ENCODE data around the gene OR8G1.
"Not testable (repeated sequence)": the region's sequence is repeated elsewhere in the genome, so short reads cannot be mapped to it uniquely, and the experiment has no call there.

Gene OR8G1

DNA sequence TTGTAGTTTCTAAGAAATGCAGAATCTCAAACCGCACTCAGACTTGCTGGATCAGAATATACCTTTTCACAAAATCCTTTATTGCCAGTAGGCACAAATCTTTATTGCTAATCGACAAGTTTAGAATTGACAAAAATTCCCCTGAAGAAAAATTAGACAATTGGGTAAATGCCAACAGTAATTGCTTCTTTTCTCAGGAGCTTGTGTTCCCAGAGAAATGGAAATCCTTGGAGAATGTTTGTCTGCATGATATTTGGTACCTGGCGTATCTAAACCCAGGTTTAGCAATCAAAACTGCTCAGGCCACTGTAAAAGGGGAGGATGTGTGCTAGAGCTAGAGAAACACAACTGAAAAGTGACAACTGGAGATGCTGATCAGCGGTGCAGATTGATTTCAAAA, 15.2 kb downstream of the OR8G1 start, which contains the start of gene OR8G5:
TSS of gene OR8G5 (plus strand) at position 301 of the 400 bp plus-strand sequence. CDS start 8,556 bp downstream, outside the sequence.
- Histone ChIP-seq H3K4me1 (ENCODE audit: insufficient read depth, low read length) (no peaks in the 10 kb centered on the region), H3K4me3 (ENCODE audit: low read length) (no peak within 1 kb of the TSS), H3K9me3 (ENCODE audit: insufficient read depth, low read depth, low read length) (no peaks in the 10 kb centered on the region), H3K36me3 (ENCODE audit: insufficient read depth, low read depth, low read length) (no peaks in the 10 kb centered on the region), H3K27ac (ENCODE audit: low read length) (no peak within 1 kb of the TSS), H3K9ac (ENCODE audit: low read depth, low read length) (no peak within 1 kb of the TSS), H3K27me3 (ENCODE audit: insufficient read depth, low read length) (no peaks in the 10 kb centered on the region)

DNA sequence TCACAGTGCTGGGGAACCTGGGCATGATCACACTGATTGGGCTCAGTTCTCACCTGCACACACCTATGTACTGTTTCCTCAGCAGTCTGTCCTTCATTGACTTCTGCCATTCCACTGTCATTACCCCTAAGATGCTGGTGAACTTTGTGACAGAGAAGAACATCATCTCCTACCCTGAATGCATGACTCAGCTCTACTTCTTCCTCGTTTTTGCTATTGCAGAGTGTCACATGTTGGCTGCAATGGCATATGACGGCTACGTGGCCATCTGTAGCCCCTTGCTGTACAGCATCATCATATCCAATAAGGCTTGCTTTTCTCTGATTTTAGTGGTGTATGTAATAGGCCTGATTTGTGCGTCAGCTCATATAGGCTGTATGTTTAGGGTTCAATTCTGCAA, 24.1 kb downstream of the OR8G1 start:
- H3K9me3 ChIP-seq (ENCODE audit: insufficient read depth, low read depth, low read length); H3K36me3 ChIP-seq (ENCODE audit: insufficient read depth, low read depth, low read length); H3K27ac ChIP-seq (ENCODE audit: low read length); H3K27me3 ChIP-seq (ENCODE audit: insufficient read depth, low read length); H3K9ac ChIP-seq (ENCODE audit: low read depth, low read length); H3K4me1 ChIP-seq (ENCODE audit: insufficient read depth, low read length); H3K4me3 ChIP-seq (ENCODE audit: low read length): not testable (repeated sequence)

DNA sequence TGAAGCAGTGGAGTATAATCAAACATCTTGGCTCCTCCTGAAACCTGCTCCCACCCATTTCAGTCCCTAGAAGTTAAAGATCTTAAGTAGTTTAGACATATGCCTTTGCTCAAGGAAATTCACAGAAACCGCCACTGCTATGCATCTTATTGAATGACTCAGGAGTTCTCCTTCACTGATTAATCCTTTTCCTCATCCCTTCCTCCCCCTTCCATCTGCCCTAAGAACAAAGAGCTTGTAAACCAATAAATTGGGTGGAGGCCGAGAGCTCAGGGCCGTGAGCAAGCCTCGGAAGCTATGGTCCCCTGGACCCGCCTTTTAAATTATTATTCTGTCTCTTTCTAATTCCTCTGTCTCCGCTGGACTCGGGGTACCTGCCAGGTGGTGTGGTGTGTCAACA, 30.0 kb downstream of the OR8G1 start:
- not testable (repeated sequence) for H3K9me3 ChIP-seq (ENCODE audit: insufficient read depth, low read depth, low read length); H3K27ac ChIP-seq (ENCODE audit: low read length); H3K27me3 ChIP-seq (ENCODE audit: insufficient read depth, low read length); H3K36me3 ChIP-seq (ENCODE audit: insufficient read depth, low read depth, low read length); H3K4me3 ChIP-seq (ENCODE audit: low read length); H3K9ac ChIP-seq (ENCODE audit: low read depth, low read length)
- H3K4me1 ChIP-seq (ENCODE audit: insufficient read depth, low read length) = peaks cover 16% of the 10 kb centered on the region; the same call in 1 of the 2 replicates

DNA sequence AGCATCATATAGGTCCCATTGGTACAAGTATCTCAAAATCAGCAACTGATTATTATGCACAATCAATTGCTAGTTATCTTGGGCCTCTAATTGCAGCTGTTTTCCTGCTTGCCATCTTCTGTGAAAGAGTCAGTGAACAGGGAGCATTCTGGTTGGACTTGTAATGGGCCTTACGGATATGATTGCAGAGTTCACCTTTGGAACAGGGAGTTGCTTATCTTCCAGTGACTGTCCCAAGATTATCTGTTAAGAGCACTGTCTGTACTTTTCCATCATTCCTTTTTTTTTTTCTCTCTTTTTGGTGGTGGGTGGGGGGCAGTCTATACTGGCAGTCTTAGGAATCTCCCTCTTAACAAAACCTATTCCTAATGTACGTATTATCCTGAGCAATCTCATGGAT, 33.1 kb downstream of the OR8G1 start:
- H3K4me1 ChIP-seq (ENCODE audit: insufficient read depth, low read length) = peaks cover 16% of the 10 kb centered on the region; the same call in 1 of the 2 replicates
- H3K27ac ChIP-seq (ENCODE audit: low read length) = no peak overlapping the region
- no peaks in the 10 kb centered on the region for H3K36me3 ChIP-seq (ENCODE audit: insufficient read depth, low read depth, low read length)
- peak overlapping the region; percentile 41 for H3K4me3 ChIP-seq (ENCODE audit: low read length)
- no peak overlapping the region for H3K9ac ChIP-seq (ENCODE audit: low read depth, low read length)
- no peaks in the 10 kb centered on the region for H3K9me3 ChIP-seq (ENCODE audit: insufficient read depth, low read depth, low read length)
- H3K27me3 ChIP-seq (ENCODE audit: insufficient read depth, low read length) = no peaks in the 10 kb centered on the region

DNA sequence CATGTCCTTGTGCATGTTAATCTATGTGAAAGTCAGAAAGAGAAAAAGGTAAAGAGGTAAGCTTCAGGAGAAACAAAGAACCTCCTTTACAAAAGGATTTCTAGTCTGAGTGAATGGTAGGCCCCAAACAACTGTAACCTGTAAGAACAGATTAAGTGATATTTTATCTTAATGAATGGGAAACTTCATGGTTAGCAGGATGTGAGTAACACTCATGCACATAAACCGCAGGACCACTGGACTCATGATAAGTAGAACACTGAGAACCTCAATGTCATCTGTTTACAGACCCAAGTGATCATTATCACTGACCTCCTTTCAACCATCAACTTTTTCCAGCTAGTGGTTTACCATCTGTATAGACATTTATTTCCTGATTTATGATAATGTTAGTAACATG, 35.2 kb downstream of the OR8G1 start:
- Histone ChIP-seq H3K36me3 (ENCODE audit: insufficient read depth, low read depth, low read length) (no peaks in the 10 kb centered on the region), H3K4me1 (ENCODE audit: insufficient read depth, low read length) (peaks cover 16% of the 10 kb centered on the region; the same call in 1 of the 2 replicates), H3K9me3 (ENCODE audit: insufficient read depth, low read depth, low read length) (no peaks in the 10 kb centered on the region), H3K4me3 (ENCODE audit: low read length) (no peak overlapping the region), H3K9ac (ENCODE audit: low read depth, low read length) (no peak overlapping the region), H3K27ac (ENCODE audit: low read length) (no peak overlapping the region), H3K27me3 (ENCODE audit: insufficient read depth, low read length) (no peaks in the 10 kb centered on the region)

DNA sequence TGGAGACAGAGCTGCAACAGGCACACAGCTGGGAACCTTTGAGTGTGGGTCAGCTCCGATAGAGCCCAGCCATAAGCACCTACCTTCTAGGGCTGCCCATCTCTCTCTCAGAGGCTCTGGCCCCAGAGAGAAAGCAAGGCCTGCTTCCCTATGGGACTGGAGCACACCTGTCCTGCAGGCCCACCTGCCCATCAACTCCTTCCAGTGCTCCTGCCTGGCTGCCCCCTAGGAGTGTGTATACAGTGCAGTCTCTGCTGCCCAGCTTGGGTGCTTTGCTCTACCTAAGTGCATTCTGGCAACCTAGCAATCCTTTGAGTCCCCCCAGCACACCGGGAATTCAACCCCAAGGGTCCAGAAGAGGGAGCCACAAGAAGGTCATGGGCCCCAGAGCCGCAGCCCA, 36.3 kb downstream of the OR8G1 start:
- Histone ChIP-seq H3K4me1 (ENCODE audit: insufficient read depth, low read length) (peaks cover 16% of the 10 kb centered on the region; the same call in 1 of the 2 replicates), H3K9ac (ENCODE audit: low read depth, low read length) (no peak overlapping the region), H3K27me3 (ENCODE audit: insufficient read depth, low read length) (no peaks in the 10 kb centered on the region), H3K27ac (ENCODE audit: low read length) (no peak overlapping the region), H3K9me3 (ENCODE audit: insufficient read depth, low read depth, low read length) (no peaks in the 10 kb centered on the region), H3K36me3 (ENCODE audit: insufficient read depth, low read depth, low read length) (no peaks in the 10 kb centered on the region), H3K4me3 (ENCODE audit: low read length) (no peak overlapping the region)

DNA sequence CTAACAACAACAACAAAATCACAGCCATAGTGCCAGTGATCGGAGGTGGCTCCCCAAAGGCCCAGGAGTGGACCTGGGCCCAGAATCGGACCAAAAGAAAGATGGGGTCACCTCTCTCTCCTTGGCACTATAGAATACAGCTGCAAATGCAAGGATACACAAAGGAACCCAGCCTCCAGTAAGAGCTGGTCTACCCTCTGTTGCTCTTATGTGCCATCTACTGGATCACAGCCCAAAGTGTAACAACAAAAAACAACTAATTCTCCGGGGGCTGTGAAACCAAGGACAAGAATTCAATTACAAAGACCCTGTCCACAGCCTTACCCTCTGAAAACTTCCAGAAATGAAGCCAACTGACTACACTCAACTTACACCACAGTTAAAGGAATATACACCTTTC, 36.9 kb downstream of the OR8G1 start:
- no peaks in the 10 kb centered on the region for H3K36me3 ChIP-seq (ENCODE audit: insufficient read depth, low read depth, low read length)
- H3K9me3 ChIP-seq (ENCODE audit: insufficient read depth, low read depth, low read length) = no peaks in the 10 kb centered on the region
- no peaks in the 10 kb centered on the region for H3K27me3 ChIP-seq (ENCODE audit: insufficient read depth, low read length)
- no peak overlapping the region for H3K9ac ChIP-seq (ENCODE audit: low read depth, low read length)
- no peak overlapping the region for H3K27ac ChIP-seq (ENCODE audit: low read length)
- peaks cover 16% of the 10 kb centered on the region; the same call in 1 of the 2 replicates for H3K4me1 ChIP-seq (ENCODE audit: insufficient read depth, low read length)
- no peak overlapping the region for H3K4me3 ChIP-seq (ENCODE audit: low read length)

DNA sequence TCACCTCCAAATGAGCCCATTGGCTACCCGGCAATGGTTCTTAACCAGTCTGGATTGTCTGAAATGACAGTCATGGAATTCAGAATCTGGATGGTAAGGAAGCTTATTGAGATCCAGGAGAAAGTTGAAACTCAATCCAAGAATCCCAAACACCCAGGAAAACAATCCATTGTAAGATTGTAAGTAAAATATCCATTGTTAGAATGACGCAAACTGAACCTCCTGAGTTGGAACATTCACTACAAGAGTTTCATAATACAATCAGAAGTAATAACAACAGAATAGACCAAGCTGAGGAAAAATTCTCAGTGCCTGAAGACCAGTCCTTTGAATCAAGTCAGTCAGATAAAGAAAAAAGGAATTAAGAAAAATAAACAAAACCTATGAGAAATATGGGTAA, 37.4 kb downstream of the OR8G1 start:
- Histone ChIP-seq H3K4me1 (ENCODE audit: insufficient read depth, low read length) (peaks cover 12% of the 10 kb centered on the region; the same call in 1 of the 2 replicates), H3K27me3 (ENCODE audit: insufficient read depth, low read length) (no peaks in the 10 kb centered on the region), H3K4me3 (ENCODE audit: low read length) (no peak overlapping the region), H3K27ac (ENCODE audit: low read length) (no peak overlapping the region), H3K36me3 (ENCODE audit: insufficient read depth, low read depth, low read length) (no peaks in the 10 kb centered on the region), H3K9me3 (ENCODE audit: insufficient read depth, low read depth, low read length) (no peaks in the 10 kb centered on the region), H3K9ac (ENCODE audit: low read depth, low read length) (no peak overlapping the region)

DNA sequence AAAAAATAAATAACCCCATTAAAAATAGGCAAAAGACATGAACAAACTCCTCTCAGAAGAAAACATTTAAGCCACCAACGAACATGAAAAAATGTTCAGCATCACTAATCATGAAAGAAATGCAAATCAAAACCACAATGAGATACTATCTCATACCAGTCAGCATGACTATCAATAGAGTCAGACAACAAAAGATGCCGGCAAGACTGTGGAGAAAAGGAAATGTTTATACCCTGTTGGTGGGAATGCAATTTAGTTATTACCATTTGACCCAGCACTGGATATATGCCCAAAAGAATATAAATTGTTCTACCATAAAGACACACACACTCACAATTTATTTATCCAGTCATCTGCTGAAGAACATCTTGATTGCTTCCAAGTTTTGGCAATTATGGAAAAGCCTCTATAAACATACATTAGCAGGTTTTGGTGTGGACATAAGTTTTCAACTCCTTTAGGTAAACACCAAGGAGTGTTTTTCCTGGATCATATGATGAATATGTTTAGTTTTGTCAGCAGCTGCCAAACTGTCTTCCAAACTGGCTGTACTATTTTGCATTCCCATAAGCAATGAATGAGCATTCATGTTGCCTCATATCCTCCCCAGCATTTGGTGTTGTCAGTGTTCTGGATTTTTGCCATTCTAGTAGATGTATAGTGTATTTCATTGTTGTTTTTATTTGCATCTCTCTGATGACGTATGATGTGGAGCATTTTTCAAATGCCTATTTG, 44.9 kb downstream of the OR8G1 start:
- Histone ChIP-seq H3K36me3 (ENCODE audit: insufficient read depth, low read depth, low read length) (no peaks in the 10 kb centered on the region), H3K9me3 (ENCODE audit: insufficient read depth, low read depth, low read length) (peaks cover 4% of the 10 kb centered on the region; the same call in 1 of the 2 replicates), H3K4me3 (ENCODE audit: low read length) (no peak overlapping the region), H3K9ac (ENCODE audit: low read depth, low read length) (no peak overlapping the region), H3K4me1 (ENCODE audit: insufficient read depth, low read length) (no peaks in the 10 kb centered on the region), H3K27ac (ENCODE audit: low read length) (no peak overlapping the region), H3K27me3 (ENCODE audit: insufficient read depth, low read length) (no peaks in the 10 kb centered on the region)

DNA sequence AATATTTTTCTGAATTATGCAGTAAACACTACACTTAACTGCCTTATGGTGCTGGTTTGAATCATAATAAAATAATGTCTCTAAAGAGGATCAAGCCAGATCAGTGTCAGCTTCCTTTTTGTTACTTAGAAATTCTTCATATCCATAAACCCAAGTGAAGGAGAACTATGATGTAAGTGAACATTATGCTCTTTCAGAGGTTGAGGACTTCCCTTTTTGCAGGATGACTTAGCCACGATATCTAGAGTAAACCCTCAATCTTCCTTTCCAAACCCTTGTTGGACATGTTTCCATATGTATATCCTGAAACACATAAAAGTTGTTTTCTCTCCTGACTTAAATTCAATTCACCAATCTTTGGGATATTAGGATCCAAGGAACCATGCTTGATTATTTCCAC, 53.8 kb downstream of the OR8G1 start:
- H3K9ac ChIP-seq (ENCODE audit: low read depth, low read length) = no peak overlapping the region
- no peak overlapping the region for H3K4me3 ChIP-seq (ENCODE audit: low read length)

DNA sequence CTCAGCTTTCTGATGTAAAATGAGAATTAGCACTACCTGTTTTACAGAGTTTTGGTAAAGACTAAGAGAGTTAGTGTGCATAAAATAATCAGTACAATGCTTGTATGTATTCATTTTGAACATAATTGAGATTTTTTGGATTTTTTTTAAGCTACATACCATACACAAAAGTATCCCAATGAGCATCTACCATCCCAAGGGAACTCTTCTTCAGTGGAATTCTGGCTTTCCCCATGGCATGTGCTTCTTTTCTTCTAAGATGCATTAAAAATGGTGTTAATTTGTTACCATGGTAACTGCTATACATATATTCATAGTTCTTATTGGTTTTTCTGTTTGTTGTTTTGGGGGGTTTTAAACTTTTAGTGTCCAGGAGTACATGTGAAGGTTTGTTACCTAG, 55.1 kb downstream of the OR8G1 start:
- Histone ChIP-seq H3K36me3 (ENCODE audit: insufficient read depth, low read depth, low read length) (no peaks in the 10 kb centered on the region), H3K9me3 (ENCODE audit: insufficient read depth, low read depth, low read length) (no peaks in the 10 kb centered on the region), H3K4me3 (ENCODE audit: low read length) (no peak overlapping the region), H3K9ac (ENCODE audit: low read depth, low read length) (no peak overlapping the region), H3K27me3 (ENCODE audit: insufficient read depth, low read length) (no peaks in the 10 kb centered on the region), H3K27ac (ENCODE audit: low read length) (no peak overlapping the region), H3K4me1 (ENCODE audit: insufficient read depth, low read length) (no peaks in the 10 kb centered on the region)

More for the DNA sequence above, 53.8 kb downstream of the OR8G1 start:
- Histone ChIP-seq H3K27ac (ENCODE audit: low read length) (no peak overlapping the region), H3K36me3 (ENCODE audit: insufficient read depth, low read depth, low read length) (no peaks in the 10 kb centered on the region), H3K27me3 (ENCODE audit: insufficient read depth, low read length) (no peaks in the 10 kb centered on the region), H3K4me1 (ENCODE audit: insufficient read depth, low read length) (no peaks in the 10 kb centered on the region), H3K9me3 (ENCODE audit: insufficient read depth, low read depth, low read length) (no peaks in the 10 kb centered on the region)

DNA sequence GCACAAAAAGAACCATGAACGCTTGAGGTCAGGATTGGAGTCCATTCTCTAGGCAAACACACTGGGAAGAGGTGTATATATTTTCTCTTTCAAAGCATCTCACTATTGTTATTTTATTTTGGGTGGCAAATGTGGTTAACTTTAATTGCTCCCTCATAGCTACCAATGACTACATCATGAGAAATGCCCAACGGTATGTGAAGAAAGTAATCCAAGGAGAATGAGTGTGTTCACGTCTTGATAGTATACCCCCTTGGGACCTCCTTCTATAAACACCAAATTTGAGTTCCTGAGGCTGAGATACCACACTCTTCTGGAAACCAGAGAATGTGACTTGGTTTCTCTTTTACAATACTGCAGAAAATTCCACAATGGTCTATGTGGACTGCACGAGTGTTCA, 57.0 kb downstream of the OR8G1 start:
- H3K4me3 ChIP-seq (ENCODE audit: low read length) = no peak overlapping the region
- no peaks in the 10 kb centered on the region for H3K9me3 ChIP-seq (ENCODE audit: insufficient read depth, low read depth, low read length)
- no peaks in the 10 kb centered on the region for H3K27me3 ChIP-seq (ENCODE audit: insufficient read depth, low read length)
- no peak overlapping the region for H3K27ac ChIP-seq (ENCODE audit: low read length)
- no peaks in the 10 kb centered on the region for H3K36me3 ChIP-seq (ENCODE audit: insufficient read depth, low read depth, low read length)
- H3K4me1 ChIP-seq (ENCODE audit: insufficient read depth, low read length) = peaks cover 15% of the 10 kb centered on the region
- H3K9ac ChIP-seq (ENCODE audit: low read depth, low read length) = no peak overlapping the region

Measured in iPS-20b (cell line).